Ovary (tissue), 3 donors: ENCODE measurements around the gene CATSPERE.

Experiments
- EP300 ChIP-seq: sonication (generic); formaldehyde crosslinking; IDR thresholded peaks from one replicate; pipeline ENCODE4 v1.6.1; 2017; ENCODE audit warnings: antibody characterized with exemption
- POLR2A ChIP-seq: fragments of 450-650 bp; IDR thresholded peaks from one replicate; pipeline ENCODE4 v1.6.1; 2017; ENCODE audit warnings: antibody characterized with exemption, mild to moderate bottlenecking, moderate library complexity
- TF ChIP-seq, protein P1 (sequence below), 3 donors: fragments of 450-650 bp in 2 of 3; fragments of 200-600 bp in 1 of 3; IDR thresholded peaks; one replicate each; pipeline versions ENCODE4 v1.5.1 to v1.8.0; 2016 to 2022; ENCODE audit warnings: antibody characterized with exemption in 3 of 3, mild to moderate bottlenecking in 1 of 3
- donor health status: DM: no; HTN: no; CAD: no.

GRCh38 chr1:244494653-244495052 lies 33.6 kb downstream of the CATSPERE start:
- TF ChIP-seq, protein P1, sequence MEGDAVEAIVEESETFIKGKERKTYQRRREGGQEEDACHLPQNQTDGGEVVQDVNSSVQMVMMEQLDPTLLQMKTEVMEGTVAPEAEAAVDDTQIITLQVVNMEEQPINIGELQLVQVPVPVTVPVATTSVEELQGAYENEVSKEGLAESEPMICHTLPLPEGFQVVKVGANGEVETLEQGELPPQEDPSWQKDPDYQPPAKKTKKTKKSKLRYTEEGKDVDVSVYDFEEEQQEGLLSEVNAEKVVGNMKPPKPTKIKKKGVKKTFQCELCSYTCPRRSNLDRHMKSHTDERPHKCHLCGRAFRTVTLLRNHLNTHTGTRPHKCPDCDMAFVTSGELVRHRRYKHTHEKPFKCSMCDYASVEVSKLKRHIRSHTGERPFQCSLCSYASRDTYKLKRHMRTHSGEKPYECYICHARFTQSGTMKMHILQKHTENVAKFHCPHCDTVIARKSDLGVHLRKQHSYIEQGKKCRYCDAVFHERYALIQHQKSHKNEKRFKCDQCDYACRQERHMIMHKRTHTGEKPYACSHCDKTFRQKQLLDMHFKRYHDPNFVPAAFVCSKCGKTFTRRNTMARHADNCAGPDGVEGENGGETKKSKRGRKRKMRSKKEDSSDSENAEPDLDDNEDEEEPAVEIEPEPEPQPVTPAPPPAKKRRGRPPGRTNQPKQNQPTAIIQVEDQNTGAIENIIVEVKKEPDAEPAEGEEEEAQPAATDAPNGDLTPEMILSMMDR (IDR thresholded peaks at IDR 0.05) = no peak
- no peak for TF ChIP-seq POLR2A
- no peak for TF ChIP-seq EP300
